ENCODE measurements around the gene BCKDHB.
"Not testable (repeated sequence)": the region's sequence is repeated elsewhere in the genome, so short reads cannot be mapped to it uniquely, and the experiment has no call there.

Gene BCKDHB

GRCh38 chr6:80263585-80263984 is 157.1 kb downstream of the BCKDHB start:
- DNase-seq (ENCODE audit: low spot score) = no peak

GRCh38 chr6:80268865-80269730 is 162.6 kb downstream of the BCKDHB start:
- DNase-seq (ENCODE audit: low spot score) = no peak

- DNase-seq (ENCODE audit: low spot score) = no peak
Observed at GRCh38 chr6:80271074-80271473, 164.6 kb downstream of the BCKDHB start.

- no peak for DNase-seq (ENCODE audit: low spot score)
Observed at GRCh38 chr6:80272988-80273387, 166.5 kb downstream of the BCKDHB start.

DNA sequence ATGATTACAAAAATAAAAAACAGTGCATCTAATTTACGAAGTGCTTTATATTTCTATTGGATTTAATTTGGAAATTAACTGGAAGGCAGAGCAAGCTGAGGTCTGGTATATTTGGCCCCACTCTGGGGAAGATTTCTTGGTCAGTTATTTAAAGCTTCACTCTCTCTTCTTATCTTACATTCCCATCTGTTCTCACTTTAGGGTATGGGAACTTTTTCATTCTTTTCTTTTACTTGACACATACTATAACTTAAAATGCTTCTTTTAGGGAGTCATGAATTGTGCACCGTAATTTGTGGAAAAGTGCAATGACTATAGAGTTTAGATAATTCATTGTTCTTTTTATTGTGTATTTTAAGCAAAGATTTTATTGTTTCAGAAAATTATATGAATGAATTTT is 170.4 kb downstream of the BCKDHB start:
- DNase-seq (ENCODE audit: low spot score) = no peak

DNA sequence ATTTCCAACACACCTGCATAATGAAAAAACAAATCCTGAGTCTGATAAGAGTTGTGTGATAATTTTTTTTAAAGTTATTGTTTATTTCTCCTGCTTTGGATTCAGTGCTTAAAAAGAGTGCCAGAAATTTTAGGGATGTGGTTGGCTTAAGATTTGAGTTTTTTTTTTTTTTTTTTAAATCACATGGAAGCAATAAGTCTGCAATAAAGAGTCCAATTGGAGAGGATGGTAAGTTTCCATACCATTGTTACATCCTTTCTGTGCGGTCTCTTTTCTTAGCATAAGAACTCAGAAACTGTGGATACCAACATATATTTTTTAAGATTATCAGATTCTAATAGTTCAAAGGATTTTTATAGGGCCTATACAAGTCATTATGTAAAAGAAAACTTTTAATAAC is 171.0 kb downstream of the BCKDHB start:
- DNase-seq (ENCODE audit: low spot score) = no peak

DNA sequence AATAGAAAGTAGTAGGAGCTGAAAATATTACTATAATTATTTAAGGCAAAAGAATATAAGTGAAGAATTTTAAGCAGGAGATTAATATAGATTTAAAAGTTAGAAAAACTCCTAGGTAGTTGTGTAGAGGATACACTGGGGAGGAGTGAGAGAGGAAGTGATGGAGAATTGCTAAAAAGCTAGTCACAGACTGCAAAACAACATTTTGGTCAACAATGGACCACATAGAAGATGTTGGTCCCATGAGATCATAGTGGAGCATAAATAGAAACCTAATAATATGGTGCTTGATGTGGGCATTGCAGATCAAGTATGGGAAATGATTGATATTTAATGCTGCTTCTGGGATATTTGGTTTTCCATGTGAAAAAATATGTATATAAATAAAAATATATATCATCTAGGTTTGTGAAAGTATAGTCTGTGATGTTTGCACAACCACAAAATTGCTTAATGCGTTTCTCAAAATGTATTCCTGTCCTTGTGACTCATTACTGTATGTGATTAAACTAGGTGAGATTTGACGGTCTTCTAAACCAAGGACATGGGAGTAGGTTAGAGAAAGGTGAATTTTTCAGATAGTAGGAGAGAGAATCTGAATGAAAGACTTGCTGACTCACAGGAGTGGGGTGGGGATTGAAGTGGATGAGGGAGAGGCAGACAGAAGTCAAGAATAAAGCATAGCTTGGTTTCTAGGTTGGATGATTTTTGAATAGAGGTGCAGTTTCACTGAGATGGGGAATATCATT is 174.0 kb downstream of the BCKDHB start:
- DNase-seq (ENCODE audit: low spot score) = no peak

- DNase-seq (ENCODE audit: low spot score) = no peak
Observed at GRCh38 chr6:80282913-80283554, 176.6 kb downstream of the BCKDHB start.

- DNase-seq (ENCODE audit: low spot score) = no peak
Observed at GRCh38 chr6:80287112-80287511, 180.6 kb downstream of the BCKDHB start.

DNA sequence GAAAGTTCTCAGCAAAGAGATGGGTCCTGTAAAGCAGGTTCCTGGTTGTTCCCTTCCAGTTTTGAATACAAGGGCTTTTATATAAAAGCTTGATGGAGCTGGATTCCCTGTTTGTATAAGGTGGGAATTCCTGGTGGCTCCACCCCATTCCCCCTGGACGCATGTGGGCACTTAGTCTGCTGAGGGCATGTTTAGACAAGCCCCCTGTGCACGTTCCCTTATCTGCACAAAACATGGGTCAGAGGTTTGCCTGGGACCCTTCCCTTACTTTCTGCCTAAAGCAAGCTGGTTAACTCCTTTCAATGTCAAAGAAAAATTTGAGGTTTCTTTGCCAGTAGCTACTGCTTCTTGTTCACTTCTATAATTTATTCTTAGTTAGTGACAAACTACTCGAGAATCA is 181.1 kb downstream of the BCKDHB start:
- DNase-seq (ENCODE audit: low spot score) = no peak

- no peak for DNase-seq (ENCODE audit: low spot score)
Observed at GRCh38 chr6:80289727-80290126, 183.3 kb downstream of the BCKDHB start.

DNA sequence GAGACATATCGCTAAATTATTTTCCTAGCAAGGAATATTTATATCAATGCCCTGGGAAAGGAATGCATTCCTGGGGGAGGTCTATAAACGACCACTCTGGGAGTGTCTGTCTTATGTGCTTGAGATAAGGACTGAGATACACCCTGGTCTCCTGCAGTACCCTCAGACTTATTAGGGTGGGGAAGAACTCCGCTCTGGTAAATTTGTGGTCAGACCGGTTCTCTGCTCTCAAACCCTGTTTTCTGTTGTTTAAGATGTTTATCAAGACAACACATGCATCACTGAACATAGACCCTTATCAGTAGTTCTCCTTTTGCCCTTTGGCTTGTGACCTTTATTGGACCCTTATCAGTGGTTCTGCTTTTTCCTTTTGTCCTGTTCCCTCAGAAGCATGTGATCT is 188.1 kb downstream of the BCKDHB start:
- not testable (repeated sequence) for DNase-seq (ENCODE audit: low spot score)

- no peak for DNase-seq (ENCODE audit: low spot score)
Observed at GRCh38 chr6:80302716-80303115, 196.2 kb downstream of the BCKDHB start.

- no peak for DNase-seq (ENCODE audit: low spot score)
Observed at GRCh38 chr6:80304014-80304413, 197.5 kb downstream of the BCKDHB start.

DNA sequence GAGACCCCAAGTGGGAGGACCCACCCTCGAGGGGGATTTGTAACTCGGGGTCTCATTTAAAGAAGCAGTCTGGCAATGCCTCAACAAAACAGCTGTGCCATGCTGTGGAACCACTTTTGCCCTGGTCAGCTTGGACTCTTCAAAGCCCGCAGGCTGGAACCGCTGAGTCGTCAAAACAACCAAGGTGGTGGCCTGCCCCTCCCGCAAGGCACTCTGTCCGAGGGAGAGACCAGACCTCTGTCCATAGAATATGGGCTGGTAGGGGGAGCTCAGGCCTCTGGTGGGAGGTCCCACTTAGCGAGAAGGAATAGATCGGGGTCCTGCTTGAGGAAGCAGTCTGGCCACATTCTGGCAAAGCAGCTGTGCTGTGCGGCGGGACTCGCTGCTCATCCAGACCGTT is 208.1 kb downstream of the BCKDHB start:
- no peak for DNase-seq (ENCODE audit: low spot score)

- DNase-seq (ENCODE audit: low spot score) = no peak
Observed at GRCh38 chr6:80316686-80317231, 210.3 kb downstream of the BCKDHB start.

DNA sequence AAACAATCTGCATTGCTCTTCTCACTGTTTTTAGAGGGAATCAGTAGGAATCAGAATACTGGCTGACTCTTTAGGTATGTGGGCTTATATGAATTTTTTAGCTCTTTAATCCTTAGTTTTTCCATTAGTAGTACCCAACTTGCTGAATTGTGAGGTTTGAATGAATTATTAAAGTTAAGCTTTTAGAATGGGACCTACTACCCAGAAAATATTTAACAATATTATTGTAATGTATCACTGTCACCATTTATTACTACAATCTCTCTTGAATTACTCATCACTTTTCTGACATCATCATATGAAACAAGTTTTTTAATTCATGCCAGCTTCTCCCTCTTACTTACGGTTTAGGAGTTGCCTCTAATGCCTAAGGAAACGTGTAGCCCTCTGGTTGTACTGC is 212.7 kb downstream of the BCKDHB start:
- no peak for DNase-seq (ENCODE audit: low spot score)

DNA sequence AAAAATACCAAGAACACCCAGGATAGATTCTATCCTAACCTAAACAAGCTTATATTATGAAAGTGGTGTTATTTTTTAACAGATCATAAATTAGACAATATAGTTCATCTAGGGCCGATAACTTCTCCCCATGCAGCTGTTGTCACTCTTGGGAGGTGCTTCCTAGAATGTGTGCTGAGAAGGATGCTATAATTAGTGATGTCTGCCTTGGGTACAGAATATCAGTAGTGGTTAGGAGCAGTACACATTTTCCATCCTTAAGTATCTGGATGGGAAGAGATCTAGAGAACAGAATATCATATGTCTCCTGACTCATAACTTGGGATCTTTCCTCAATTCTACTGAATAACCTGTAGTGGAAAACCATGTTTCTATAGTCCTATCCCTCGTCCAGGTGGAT is 214.5 kb downstream of the BCKDHB start:
- no peak for DNase-seq (ENCODE audit: low spot score)

DNA sequence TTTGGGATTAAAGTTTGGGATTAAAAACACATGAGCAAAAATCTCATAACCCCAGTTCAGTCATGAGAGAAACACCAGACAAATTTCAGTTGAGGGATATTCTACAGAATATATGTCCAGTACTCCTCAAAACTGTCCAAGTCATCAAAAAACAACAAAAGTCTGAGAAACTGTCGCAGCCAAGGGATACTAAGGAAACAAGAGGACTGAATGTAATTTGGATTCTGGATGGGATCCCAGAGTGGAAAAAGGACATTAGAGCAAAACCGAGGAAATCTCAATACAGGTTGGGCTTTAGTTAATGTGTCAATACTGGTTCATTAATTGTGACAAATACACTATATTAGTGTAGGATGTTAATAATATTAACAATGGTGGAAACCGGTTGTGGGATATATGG is 219.3 kb downstream of the BCKDHB start:
- no peak for DNase-seq (ENCODE audit: low spot score)

GRCh38 chr6:80328652-80329051 is 222.2 kb downstream of the BCKDHB start:
- DNase-seq (ENCODE audit: low spot score) = no peak

- no peak for DNase-seq (ENCODE audit: low spot score)
Observed at GRCh38 chr6:80329496-80329895, 223.0 kb downstream of the BCKDHB start.

GRCh38 chr6:80330961-80331360 is 224.5 kb downstream of the BCKDHB start:
- DNase-seq (ENCODE audit: low spot score) = no peak

DNA sequence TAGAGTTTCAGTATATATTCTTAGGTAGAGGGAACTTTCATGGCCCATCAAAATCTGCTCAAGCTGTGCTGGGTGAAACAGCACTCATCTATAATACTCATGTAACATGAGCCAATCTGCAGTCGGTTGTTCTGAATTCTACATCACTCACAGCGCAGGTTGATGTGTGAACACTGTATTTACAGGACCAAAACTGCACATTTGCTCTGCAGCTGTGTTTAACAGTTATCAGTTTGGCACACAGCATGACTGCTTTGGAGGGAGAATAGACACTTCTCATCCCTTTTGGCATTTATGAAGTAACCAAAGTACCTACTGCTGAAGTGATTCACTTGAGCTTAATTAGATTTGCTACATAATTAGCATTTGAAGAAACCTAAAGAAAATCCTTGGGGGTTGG is 225.1 kb downstream of the BCKDHB start:
- DNase-seq (ENCODE audit: low spot score) = no peak

Data from LoVo (cell line).